NB4 (cell line): Measurements from ENCODE around the gene PIEZO2.
"Not testable (repeated sequence)": the region's sequence is repeated elsewhere in the genome, so short reads cannot be mapped to it uniquely, and the experiment has no call there.

Experiments
- DNase-seq: peaks from one replicate; pipeline ENCODE4 v3.0.0; 2010; ENCODE audit warnings: low read depth
- H3K4me3 ChIP-seq: one replicate; pipeline ENCODE4 v1.5.1; 2011; ENCODE audit warnings: mild to moderate bottlenecking, low read depth, low read length, moderate library complexity
- CTCF ChIP-seq: IDR thresholded peaks from one replicate; pipeline ENCODE4 v1.5.1; 2012; ENCODE audit warnings: low read depth, low read length
- MAX ChIP-seq: IDR thresholded peaks from 2 replicates; pipeline ENCODE4 v1.6.1; 2011; ENCODE audit warnings: low read depth, low read length
- MYC ChIP-seq: IDR thresholded peaks from 2 replicates; pipeline ENCODE4 v1.6.1; 2011; ENCODE audit warnings: low read depth, low read length
- POLR2A ChIP-seq: IDR thresholded peaks from 2 replicates; pipeline ENCODE4 v1.6.1; 2011; ENCODE audit warnings: mild to moderate bottlenecking; ENCODE audit not compliant: insufficient read length; ENCODE audit errors: extremely low read depth

The PIEZO2 gene

DNA sequence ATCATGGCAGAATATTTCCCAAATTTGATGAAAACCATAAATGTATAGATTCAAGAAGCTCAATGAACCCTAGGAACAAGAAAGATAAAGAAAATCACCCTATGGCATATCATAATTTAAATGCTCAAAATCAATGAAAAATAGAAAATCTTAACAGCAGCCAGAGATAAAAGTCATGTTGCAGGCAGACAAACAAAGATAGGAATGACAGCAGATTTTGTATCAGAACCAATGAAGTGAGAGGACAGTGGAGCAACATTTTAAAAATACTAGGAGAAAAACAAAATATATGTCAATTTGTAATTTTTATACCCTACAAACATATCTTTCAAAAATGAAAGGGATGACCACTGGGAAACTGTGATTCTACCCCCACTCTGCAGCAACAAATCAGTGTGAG, 203.3 kb downstream of the PIEZO2 start:
- no peak overlapping the region for H3K4me3 ChIP-seq
- DNase-seq = no peak
- TF ChIP-seq MAX (no peak), MYC (no peak), CTCF (no peak), POLR2A (no peak)

GRCh38 chr18:10942998-10943397, 206.4 kb downstream of the PIEZO2 start:
- DNase-seq = no peak
- TF ChIP-seq MYC (no peak), POLR2A (no peak), CTCF (no peak), MAX (no peak)
- H3K4me3 ChIP-seq = no peak overlapping the region

- TF ChIP-seq MAX = no peak
- TF ChIP-seq MYC = no peak
- no peak overlapping the region for H3K4me3 ChIP-seq
- DNase-seq = peak; percentile 7
Measured at GRCh38 chr18:10939822-10940221, 209.5 kb downstream of the PIEZO2 start.

- no peak for TF ChIP-seq MYC
- TF ChIP-seq POLR2A = no peak
- TF ChIP-seq CTCF = no peak
- H3K4me3 ChIP-seq = no peak overlapping the region
- no peak for DNase-seq
Measured at GRCh38 chr18:10937743-10938640, 211.4 kb downstream of the PIEZO2 start.

DNA sequence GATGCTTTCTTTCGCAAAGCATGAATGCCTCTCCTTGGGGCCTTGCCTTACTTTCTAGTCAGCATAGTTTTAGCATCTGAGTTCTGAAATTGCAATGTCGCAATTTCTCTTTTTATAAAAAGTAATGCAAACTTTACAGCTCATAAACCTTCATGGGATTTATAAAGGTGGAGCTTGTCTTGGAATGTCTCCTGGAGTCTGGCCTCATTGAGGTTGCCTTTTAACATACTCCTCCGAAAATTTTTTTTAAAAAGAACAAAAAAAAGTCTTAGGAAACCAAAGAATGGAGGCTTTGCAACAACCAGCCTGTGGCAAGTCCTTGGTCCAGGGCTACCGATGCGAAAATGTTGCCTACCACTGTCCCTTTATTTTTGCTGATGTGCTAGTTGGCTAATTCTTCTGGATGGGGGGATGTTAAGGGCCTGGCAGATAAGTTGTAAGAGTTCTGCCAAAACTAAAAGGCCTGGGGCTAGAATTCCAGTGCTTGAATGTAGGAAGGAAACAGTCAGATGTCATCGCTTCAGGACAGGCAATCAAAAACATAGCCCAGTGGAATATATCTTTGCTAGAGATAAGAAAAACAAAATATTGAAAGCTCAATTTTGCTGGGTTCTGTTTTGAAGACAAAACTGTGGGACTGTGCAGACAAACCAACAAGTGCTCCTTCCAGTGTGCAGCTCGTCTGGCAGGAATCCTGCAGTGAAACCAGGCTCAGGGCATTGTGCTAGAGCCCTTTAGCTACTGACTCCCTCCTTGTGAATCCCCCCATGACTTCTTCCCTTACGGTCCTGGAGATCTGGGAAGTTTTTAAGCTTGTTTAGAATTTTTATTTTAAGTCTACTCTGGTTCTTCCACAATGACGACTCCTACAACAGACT, 213.0 kb downstream of the PIEZO2 start:
- no peak overlapping the region for H3K4me3 ChIP-seq
- no peak for DNase-seq
- TF ChIP-seq CTCF (no peak), POLR2A (no peak), MAX (no peak), MYC (no peak)

DNA sequence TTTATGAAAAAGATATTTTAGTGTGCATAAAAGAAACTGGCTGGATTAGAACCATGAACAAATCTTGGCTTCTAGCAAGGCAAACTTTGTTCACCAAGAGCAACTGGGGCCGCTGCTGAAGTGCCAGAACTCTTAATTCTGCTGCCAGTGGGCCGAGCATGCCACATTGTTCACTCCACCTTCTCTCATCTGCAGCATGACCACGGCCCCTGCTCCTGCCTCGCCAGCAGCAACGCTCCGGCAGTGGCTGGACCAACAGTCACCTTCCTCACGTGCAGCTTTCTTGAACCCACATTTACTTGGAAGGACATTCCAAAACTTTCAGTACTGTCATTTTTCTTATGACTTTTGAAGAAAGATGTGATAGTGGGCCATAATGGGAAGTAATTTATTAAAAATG, 213.8 kb downstream of the PIEZO2 start:
- H3K4me3 ChIP-seq = no peak overlapping the region
- TF ChIP-seq MYC (no peak), MAX (no peak), CTCF (no peak), POLR2A (no peak)
- DNase-seq = no peak

- not testable (repeated sequence) for DNase-seq, H3K4me3 ChIP-seq
Measured at GRCh38 chr18:10933648-10934047, 215.7 kb downstream of the PIEZO2 start.
